Calu3 (cell line): Measurements from ENCODE around the gene DSEL. TPM values are rescaled to one million over a fixed set of nuclear protein-coding genes. Genes with fewer than 3 reads are reported as not detected.

Source experiments
- BruUV-seq: library from RNA; stranded (reverse); fragments of 400-500 nt; replicated peaks from 2 replicates; lab custom pipeline; 2021; lab: Mats Ljungman, UMichigan
- CTCF ChIA-PET: fragments of 300-600 bp; sonication (Branson Sonifier 250); formaldehyde crosslinking; loops from one replicate; lab custom pipeline; 2022; ENCODE audit warnings: antibody characterized with exemption; lab: Charles Lee
- DNase-seq: peaks from one replicate; pipeline ENCODE4 v3.0.0; 2022
- H3K27ac Mint-ChIP-seq: one replicate; pipeline ENCODE4 v1.8.0; 2022; ENCODE audit warnings: mixed read lengths; ENCODE audit not compliant: unreplicated experiment
- H3K27me3 Mint-ChIP-seq: one replicate; pipeline ENCODE4 v1.8.0; 2022; ENCODE audit warnings: mixed read lengths; ENCODE audit not compliant: unreplicated experiment
- H3K36me3 Mint-ChIP-seq: one replicate; pipeline ENCODE4 v1.8.0; 2022; ENCODE audit warnings: mild to moderate bottlenecking, moderate library complexity, mixed read lengths; ENCODE audit not compliant: insufficient read depth, unreplicated experiment
- H3K4me1 Mint-ChIP-seq: one replicate; pipeline ENCODE4 v1.8.0; 2022; ENCODE audit warnings: mild to moderate bottlenecking, low read depth, mixed read lengths; ENCODE audit not compliant: unreplicated experiment
- H3K4me3 Mint-ChIP-seq: one replicate; pipeline ENCODE4 v1.8.0; 2022; ENCODE audit warnings: mild to moderate bottlenecking, low read depth, moderate library complexity, mixed read lengths; ENCODE audit not compliant: unreplicated experiment
- H3K9me3 Mint-ChIP-seq: one replicate; pipeline ENCODE4 v1.8.0; 2022; ENCODE audit warnings: low read depth, mixed read lengths; ENCODE audit not compliant: unreplicated experiment
- intact Hi-C: fragments of 100-400 bp; cut with micrococcal nuclease; formaldehyde crosslinking; loops from one replicate; pipeline ENCODE4 v1.10.0; 2022; ENCODE audit not compliant: unreplicated experiment
- total RNA-seq: library from RNA; stranded (reverse); gene quantifications from 2 replicates; pipeline ENCODE4 v1.2.3, GENCODE V29; 2022
- TF ChIP-seq, protein P1 (sequence below): fragments of 200-600 bp; IDR thresholded peaks from one replicate; pipeline ENCODE4 v1.8.0; 2022; ENCODE audit warnings: antibody characterized with exemption; ENCODE audit not compliant: unreplicated experiment

The DSEL gene
- total RNA-seq, 1 experiment from 2014 or later = 28.0 TPM

DNA sequence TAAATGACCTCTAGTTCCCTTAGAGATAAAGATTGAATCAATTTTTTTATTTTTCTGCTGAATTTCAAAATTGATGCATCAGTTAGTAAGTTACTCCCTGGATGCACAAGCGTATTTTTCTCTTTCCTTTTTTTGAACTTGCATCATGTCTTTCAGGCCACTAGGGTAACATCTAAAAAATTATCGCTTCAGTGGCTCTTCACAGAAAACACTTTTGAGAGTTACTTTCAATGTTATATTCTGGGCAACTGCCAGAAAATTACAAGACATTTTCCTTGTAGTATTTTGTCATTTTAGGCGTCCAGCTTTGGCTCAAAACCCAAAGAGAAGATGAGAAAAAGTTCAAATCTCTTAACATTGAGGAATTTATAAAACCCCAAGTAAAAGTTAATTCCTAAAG lies 59.8 kb downstream of the DSEL start:
- Mint-ChIP-seq H3K27me3 (no peaks in the 10 kb centered on the region), H3K27ac (no peak overlapping the region), H3K4me3 (no peak overlapping the region), H3K9me3 (peaks cover 4% of the 10 kb centered on the region), H3K36me3 (no peaks in the 10 kb centered on the region), H3K4me1 (no peaks in the 10 kb centered on the region)
- BruUV-seq = no TSS peak
- CTCF ChIA-PET = no interaction called here
- TF ChIP-seq, protein P1, sequence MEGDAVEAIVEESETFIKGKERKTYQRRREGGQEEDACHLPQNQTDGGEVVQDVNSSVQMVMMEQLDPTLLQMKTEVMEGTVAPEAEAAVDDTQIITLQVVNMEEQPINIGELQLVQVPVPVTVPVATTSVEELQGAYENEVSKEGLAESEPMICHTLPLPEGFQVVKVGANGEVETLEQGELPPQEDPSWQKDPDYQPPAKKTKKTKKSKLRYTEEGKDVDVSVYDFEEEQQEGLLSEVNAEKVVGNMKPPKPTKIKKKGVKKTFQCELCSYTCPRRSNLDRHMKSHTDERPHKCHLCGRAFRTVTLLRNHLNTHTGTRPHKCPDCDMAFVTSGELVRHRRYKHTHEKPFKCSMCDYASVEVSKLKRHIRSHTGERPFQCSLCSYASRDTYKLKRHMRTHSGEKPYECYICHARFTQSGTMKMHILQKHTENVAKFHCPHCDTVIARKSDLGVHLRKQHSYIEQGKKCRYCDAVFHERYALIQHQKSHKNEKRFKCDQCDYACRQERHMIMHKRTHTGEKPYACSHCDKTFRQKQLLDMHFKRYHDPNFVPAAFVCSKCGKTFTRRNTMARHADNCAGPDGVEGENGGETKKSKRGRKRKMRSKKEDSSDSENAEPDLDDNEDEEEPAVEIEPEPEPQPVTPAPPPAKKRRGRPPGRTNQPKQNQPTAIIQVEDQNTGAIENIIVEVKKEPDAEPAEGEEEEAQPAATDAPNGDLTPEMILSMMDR = no peak
- intact Hi-C loops = no loop called here
- DNase-seq = no peak
